ENCODE results near the gene ZNF470.

The ZNF470 gene

GRCh38 chr19:56608274-56608964 is 41.2 kb downstream of the ZNF470 start:
- DNase-seq (ENCODE audit: low read depth): no peak

GRCh38 chr19:56611288-56611687 is 44.0 kb downstream of the ZNF470 start:
- DNase-seq (ENCODE audit: low read depth): no peak

GRCh38 chr19:56612737-56613136 is 45.5 kb downstream of the ZNF470 start:
- no peak for DNase-seq (ENCODE audit: low read depth)

GRCh38 chr19:56613639-56614038 is 46.4 kb downstream of the ZNF470 start:
- no peak for DNase-seq (ENCODE audit: low read depth)

GRCh38 chr19:56617531-56617930 is 50.3 kb downstream of the ZNF470 start:
- DNase-seq (ENCODE audit: low read depth): no peak

- DNase-seq (ENCODE audit: low read depth): no peak
Observed at GRCh38 chr19:56619121-56619520, 51.9 kb downstream of the ZNF470 start.

- no peak for DNase-seq (ENCODE audit: low read depth)
Observed at GRCh38 chr19:56622374-56622773, 55.1 kb downstream of the ZNF470 start.

GRCh38 chr19:56623006-56623405 is 55.7 kb downstream of the ZNF470 start:
- no peak for DNase-seq (ENCODE audit: low read depth)

- no peak for DNase-seq (ENCODE audit: low read depth)
Observed at GRCh38 chr19:56625708-56626107, 58.4 kb downstream of the ZNF470 start.

- no peak for DNase-seq (ENCODE audit: low read depth)
Observed at GRCh38 chr19:56633021-56633420, 65.8 kb downstream of the ZNF470 start.

- no peak for DNase-seq (ENCODE audit: low read depth)
Observed at GRCh38 chr19:56637976-56638555, 70.8 kb downstream of the ZNF470 start.

All from stimulated activated CD4-positive, alpha-beta T cell treated with anti-CD3 and anti-CD28 coated beads, Interleukin-2, amount 100 ng/mL, for 4 hours (primary cell).